H1 (cell line): ENCODE measurements around the gene MBP. TPM values are rescaled to one million over a fixed set of nuclear protein-coding genes. Genes with fewer than 3 reads are reported as not detected.

Source experiments
- FOSL1 ChIP-seq: IDR thresholded peaks from 2 replicates; pipeline ENCODE4 v1.6.1; 2011; ENCODE audit warnings: mild to moderate bottlenecking, low read depth, low read length, moderate library complexity; ENCODE audit not compliant: insufficient read depth
- KDM4A ChIP-seq: IDR thresholded peaks from one replicate; pipeline ENCODE4 v1.7.1; 2012; ENCODE audit warnings: low read depth, mild to moderate bottlenecking, moderate library complexity, low read length, inconsistent platforms; ENCODE audit not compliant: severe bottlenecking
- POLR2AphosphoS5 ChIP-seq: IDR thresholded peaks from 2 replicates; pipeline ENCODE4 v1.6.1; 2011; ENCODE audit warnings: low read depth, low read length
- SIX5 ChIP-seq: IDR thresholded peaks from 2 replicates; pipeline ENCODE4 v1.6.1; 2011; ENCODE audit warnings: mild to moderate bottlenecking, low read depth, low read length
- polyA plus RNA-seq, 7 experiments: library from polyadenylated mRNA; depleted of rRNA in 3 of 7; stranded (reverse) in 5 of 7; unstranded in 2 of 7; fragments of >200 nt in 5 of 7; fragments of 200-250 nt in 2 of 7; gene quantifications; 1 replicate in 5 of 7; 2 replicates in 1 of 7; 4 replicates in 1 of 7; pipeline versions ENCODE4 v1.2.1 to v1.2.3, GENCODE V29; 2011 to 2013; ENCODE audit warnings: missing spikeins in 2 of 7, mixed read lengths in 2 of 7
- total RNA-seq: library from RNA; stranded (reverse); fragmentation: NEBNext Ultra II Directional; extraction: Animal tissue kit (Norgen Biotek cat#: 25700); gene quantifications from 2 replicates; pipeline ENCODE4 v1.2.1, GENCODE V29; 2021

MBP gene
- total and polyA plus RNA-seq, 2 of the 8 experiments (the other 6 are each of a cell fraction or from before 2014, with no cell fraction given), result 7.7 to 19.2 TPM

- TF ChIP-seq POLR2AphosphoS5 (no peak), FOSL1 (no peak), KDM4A (no peak), SIX5 (no peak)
- TF ChIP-seq, all 59 proteins: peak for 0
Observed at GRCh38 chr18:77033575-77033974, 99.0 kb downstream of the MBP start (continued).
